K562 (cell line): ENCODE measurements around the gene PACSIN1. TPM values are rescaled to one million over a fixed set of nuclear protein-coding genes. Genes with fewer than 3 reads are reported as not detected.
A peak's percentile ranks its signal among the peaks of the same experiment; 100 is the strongest.

Experiments used
- BCOR ChIP-seq: fragments of 450-650 bp; IDR thresholded peaks from 2 replicates; pipeline ENCODE4 v1.6.1; 2016
- FOXP4 ChIP-seq: sonication (generic); formaldehyde crosslinking; IDR thresholded peaks from 2 replicates; pipeline ENCODE4 v1.8.0; 2022; ENCODE audit warnings: mild to moderate bottlenecking, missing genetic modification reagents, borderline replicate concordance
- HDAC1 ChIP-seq, 2 experiments: fragments of 450-650 bp; IDR thresholded peaks; 2 replicates each; pipeline ENCODE4 v1.6.1; 2016 to 2017; ENCODE audit warnings: inconsistent platforms in 1 of 2, mild to moderate bottlenecking in 1 of 2, moderate library complexity in 1 of 2
- HNRNPUL1 ChIP-seq: fragments of 200-400 bp; formaldehyde crosslinking; IDR thresholded peaks from 2 replicates; pipeline ENCODE4 v1.6.1; 2017; ENCODE audit warnings: low read length
- HOXB6 ChIP-seq: fragments of 250-450 bp; sonication (Bioruptor Pico); IDR thresholded peaks from 2 replicates; pipeline ENCODE4 v1.5.1; 2022; ENCODE audit warnings: mild to moderate bottlenecking, borderline replicate concordance
- LCOR ChIP-seq: sonication (generic); formaldehyde crosslinking; IDR thresholded peaks from 2 replicates; pipeline ENCODE4 v1.8.0; 2022; ENCODE audit warnings: mild to moderate bottlenecking, missing genetic modification reagents
- MAFF ChIP-seq: IDR thresholded peaks from 2 replicates; pipeline ENCODE4 v1.6.1; 2012; ENCODE audit warnings: low read length, improper control_type of control experiment
- NCOA1 ChIP-seq: fragments of 450-650 bp; IDR thresholded peaks from 2 replicates; pipeline ENCODE4 v1.6.1; 2016; ENCODE audit warnings: low read depth
- NFATC3 ChIP-seq: fragments of 450-650 bp; IDR thresholded peaks from 2 replicates; pipeline ENCODE4 v1.6.1; 2017; ENCODE audit warnings: mild to moderate bottlenecking
- NFE2 ChIP-seq: IDR thresholded peaks from 2 replicates; pipeline ENCODE4 v1.6.1; 2014; ENCODE audit warnings: antibody characterized with exemption, low read depth
- RB1 ChIP-seq: fragments of 450-650 bp; IDR thresholded peaks from 2 replicates; pipeline ENCODE4 v1.6.1; 2017; ENCODE audit warnings: low read depth, mild to moderate bottlenecking
- SMARCA5 ChIP-seq: fragments of 450-650 bp; IDR thresholded peaks from 2 replicates; pipeline ENCODE4 v1.6.1; 2016
- SREBF2 ChIP-seq: sonication (generic); formaldehyde crosslinking; IDR thresholded peaks from 2 replicates; pipeline ENCODE4 v1.4.0; 2020; ENCODE audit warnings: mild to moderate bottlenecking, missing genetic modification reagents
- U2AF2 ChIP-seq: fragments of 200-400 bp; formaldehyde crosslinking; optimal IDR thresholded peaks from 2 replicates; pipeline ENCODE3; 2017; ENCODE audit warnings: low read depth, mild to moderate bottlenecking, low read length
- ZEB2 ChIP-seq: fragments of 450-650 bp; IDR thresholded peaks from 2 replicates; pipeline ENCODE4 v1.6.1; 2016
- ZNF551 ChIP-seq: fragments of 250-450 bp; sonication (Bioruptor Pico); IDR thresholded peaks from 2 replicates; pipeline ENCODE4 v1.5.0; 2021; ENCODE audit warnings: mild to moderate bottlenecking, moderate library complexity
- polyA plus RNA-seq, 8 experiments: library from polyadenylated mRNA; depleted of rRNA in 4 of 8; stranded (reverse) in 5 of 8; unstranded in 3 of 8; fragments of >200 nt; fragmentation: Nextera tagmentation in 2 of 8; fragmentation: Illumina TruSeq in 1 of 8; extraction: Ambion mirVana in 2 of 8; extraction: Trizol in 1 of 8; gene quantifications; 2 replicates each; pipeline versions ENCODE4 v1.2.1 to v1.2.3, GENCODE V29; 2011 to 2014; ENCODE audit warnings: inconsistent platforms in 1 of 8, missing spikeins in 1 of 8
- total RNA-seq, 7 experiments: library from RNA; depleted of rRNA in 6 of 7; stranded (reverse); fragments of >200 nt in 6 of 7; fragmentation: Illumina TruSeq in 2 of 7; extraction: Trizol in 2 of 7; gene quantifications; 2 replicates each; pipeline versions ENCODE4 v1.2.1 to v1.2.3, GENCODE V29; 2011 to 2021; ENCODE audit warnings: low replicate concordance in 1 of 7
- TF ChIP-seq, protein P1 (sequence below), 2 experiments: fragments of 450-650 bp; IDR thresholded peaks; 2 replicates each; pipeline ENCODE4 v1.6.1; 2018; ENCODE audit warnings: mild to moderate bottlenecking in 2 of 2, low read depth in 1 of 2; ENCODE audit not compliant: partially characterized antibody in 2 of 2
- TF ChIP-seq, protein P2 (sequence below): fragments of 250-450 bp; sonication (Bioruptor Pico); IDR thresholded peaks from 2 replicates; pipeline ENCODE4 v1.4.0; 2020

Gene PACSIN1
- total and polyA plus RNA-seq, 9 of the 15 experiments (the other 6 are each of a cell fraction or from before 2014, with no cell fraction given), result 0.01 to 1.7 (median 0.45) TPM

DNA sequence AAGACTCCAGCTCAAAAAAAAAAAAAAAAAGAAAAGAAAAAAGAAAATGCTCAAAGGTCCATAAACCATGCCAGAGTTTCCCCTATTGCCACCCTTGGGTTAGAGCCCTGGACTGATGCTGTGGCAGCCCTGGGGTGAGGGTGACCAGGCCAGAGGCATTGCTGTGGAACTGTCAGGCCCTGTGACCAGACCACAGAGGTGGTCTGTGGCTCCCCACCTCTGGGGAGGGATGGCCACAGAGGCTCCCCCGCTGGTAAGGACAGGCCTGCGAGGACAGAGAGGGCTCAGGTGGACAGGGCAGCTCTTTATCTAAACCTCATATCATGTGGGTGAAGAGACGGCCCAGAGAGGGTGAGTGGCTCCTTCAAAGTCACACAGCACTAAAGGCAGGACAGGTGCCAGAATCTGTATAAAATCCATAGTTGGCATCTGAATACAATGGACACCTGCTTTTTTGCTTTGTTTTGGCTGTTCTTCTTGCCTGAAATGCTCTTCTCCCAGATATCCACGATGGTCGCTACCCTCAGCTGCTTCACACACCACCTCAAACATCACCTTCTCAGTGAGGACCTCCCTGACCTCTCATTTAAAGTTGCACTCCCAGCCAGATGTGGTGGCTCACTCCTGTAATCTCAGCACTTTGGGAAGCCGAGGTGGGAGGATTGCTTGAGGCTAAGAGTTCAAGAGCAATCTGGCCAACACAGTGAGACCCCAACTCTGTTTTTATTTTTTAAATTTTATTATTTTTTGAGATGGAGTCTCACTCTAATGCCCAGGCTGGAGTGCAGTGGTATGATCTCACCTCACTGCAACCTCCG lies 112.8 kb downstream of the PACSIN1 start (continued):
- TF ChIP-seq, protein P1, sequence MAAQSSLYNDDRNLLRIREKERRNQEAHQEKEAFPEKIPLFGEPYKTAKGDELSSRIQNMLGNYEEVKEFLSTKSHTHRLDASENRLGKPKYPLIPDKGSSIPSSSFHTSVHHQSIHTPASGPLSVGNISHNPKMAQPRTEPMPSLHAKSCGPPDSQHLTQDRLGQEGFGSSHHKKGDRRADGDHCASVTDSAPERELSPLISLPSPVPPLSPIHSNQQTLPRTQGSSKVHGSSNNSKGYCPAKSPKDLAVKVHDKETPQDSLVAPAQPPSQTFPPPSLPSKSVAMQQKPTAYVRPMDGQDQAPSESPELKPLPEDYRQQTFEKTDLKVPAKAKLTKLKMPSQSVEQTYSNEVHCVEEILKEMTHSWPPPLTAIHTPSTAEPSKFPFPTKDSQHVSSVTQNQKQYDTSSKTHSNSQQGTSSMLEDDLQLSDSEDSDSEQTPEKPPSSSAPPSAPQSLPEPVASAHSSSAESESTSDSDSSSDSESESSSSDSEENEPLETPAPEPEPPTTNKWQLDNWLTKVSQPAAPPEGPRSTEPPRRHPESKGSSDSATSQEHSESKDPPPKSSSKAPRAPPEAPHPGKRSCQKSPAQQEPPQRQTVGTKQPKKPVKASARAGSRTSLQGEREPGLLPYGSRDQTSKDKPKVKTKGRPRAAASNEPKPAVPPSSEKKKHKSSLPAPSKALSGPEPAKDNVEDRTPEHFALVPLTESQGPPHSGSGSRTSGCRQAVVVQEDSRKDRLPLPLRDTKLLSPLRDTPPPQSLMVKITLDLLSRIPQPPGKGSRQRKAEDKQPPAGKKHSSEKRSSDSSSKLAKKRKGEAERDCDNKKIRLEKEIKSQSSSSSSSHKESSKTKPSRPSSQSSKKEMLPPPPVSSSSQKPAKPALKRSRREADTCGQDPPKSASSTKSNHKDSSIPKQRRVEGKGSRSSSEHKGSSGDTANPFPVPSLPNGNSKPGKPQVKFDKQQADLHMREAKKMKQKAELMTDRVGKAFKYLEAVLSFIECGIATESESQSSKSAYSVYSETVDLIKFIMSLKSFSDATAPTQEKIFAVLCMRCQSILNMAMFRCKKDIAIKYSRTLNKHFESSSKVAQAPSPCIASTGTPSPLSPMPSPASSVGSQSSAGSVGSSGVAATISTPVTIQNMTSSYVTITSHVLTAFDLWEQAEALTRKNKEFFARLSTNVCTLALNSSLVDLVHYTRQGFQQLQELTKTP (IDR thresholded peaks at IDR 0.05; ENCODE audit: low read depth in 1 of 2, partially characterized antibody in 2 of 2), result no peak
- TF ChIP-seq SMARCA5 (peak; percentile 96), HNRNPUL1 (no peak), ZNF551 (no peak), U2AF2 (no peak), BCOR (peak; percentile 97), NFE2 (no peak), MAFF (no peak), NCOA1 (no peak), NFATC3 (no peak), ZEB2 (no peak), HDAC1 (IDR thresholded peaks at IDR 0.05) (0 out of 4 replicates have a peak, but pooled peaks of 1 of the 2 experiments have one; percentile 23), FOXP4 (CRISPR knock-in tag) (no peak), SREBF2 (CRISPR knock-in tag) (no peak), LCOR (CRISPR knock-in tag) (no peak), HOXB6 (no peak), RB1 (no peak)
- TF ChIP-seq, protein P2, sequence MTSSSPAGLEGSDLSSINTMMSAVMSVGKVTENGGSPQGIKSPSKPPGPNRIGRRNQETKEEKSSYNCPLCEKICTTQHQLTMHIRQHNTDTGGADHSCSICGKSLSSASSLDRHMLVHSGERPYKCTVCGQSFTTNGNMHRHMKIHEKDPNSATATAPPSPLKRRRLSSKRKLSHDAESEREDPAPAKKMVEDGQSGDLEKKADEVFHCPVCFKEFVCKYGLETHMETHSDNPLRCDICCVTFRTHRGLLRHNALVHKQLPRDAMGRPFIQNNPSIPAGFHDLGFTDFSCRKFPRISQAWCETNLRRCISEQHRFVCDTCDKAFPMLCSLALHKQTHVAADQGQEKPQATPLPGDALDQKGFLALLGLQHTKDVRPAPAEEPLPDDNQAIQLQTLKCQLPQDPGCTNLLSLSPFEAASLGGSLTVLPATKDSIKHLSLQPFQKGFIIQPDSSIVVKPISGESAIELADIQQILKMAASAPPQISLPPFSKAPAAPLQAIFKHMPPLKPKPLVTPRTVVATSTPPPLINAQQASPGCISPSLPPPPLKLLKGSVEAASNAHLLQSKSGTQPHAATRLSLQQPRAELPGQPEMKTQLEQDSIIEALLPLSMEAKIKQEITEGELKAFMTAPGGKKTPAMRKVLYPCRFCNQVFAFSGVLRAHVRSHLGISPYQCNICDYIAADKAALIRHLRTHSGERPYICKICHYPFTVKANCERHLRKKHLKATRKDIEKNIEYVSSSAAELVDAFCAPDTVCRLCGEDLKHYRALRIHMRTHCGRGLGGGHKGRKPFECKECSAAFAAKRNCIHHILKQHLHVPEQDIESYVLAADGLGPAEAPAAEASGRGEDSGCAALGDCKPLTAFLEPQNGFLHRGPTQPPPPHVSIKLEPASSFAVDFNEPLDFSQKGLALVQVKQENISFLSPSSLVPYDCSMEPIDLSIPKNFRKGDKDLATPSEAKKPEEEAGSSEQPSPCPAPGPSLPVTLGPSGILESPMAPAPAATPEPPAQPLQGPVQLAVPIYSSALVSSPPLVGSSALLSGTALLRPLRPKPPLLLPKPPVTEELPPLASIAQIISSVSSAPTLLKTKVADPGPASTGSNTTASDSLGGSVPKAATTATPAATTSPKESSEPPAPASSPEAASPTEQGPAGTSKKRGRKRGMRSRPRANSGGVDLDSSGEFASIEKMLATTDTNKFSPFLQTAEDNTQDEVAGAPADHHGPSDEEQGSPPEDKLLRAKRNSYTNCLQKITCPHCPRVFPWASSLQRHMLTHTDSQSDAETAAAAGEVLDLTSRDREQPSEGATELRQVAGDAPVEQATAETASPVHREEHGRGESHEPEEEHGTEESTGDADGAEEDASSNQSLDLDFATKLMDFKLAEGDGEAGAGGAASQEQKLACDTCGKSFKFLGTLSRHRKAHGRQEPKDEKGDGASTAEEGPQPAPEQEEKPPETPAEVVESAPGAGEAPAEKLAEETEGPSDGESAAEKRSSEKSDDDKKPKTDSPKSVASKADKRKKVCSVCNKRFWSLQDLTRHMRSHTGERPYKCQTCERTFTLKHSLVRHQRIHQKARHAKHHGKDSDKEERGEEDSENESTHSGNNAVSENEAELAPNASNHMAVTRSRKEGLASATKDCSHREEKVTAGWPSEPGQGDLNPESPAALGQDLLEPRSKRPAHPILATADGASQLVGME (CRISPR knock-in tag), result no peak
